Fibroblast of lung (primary cell): ENCODE results near the gene C2orf49. TPM values are rescaled to one million over a fixed set of nuclear protein-coding genes. Genes with fewer than 3 reads are reported as not detected.
A peak's percentile ranks its signal among the peaks of the same experiment; 100 is the strongest.

Experiments used
- DNase-seq, 2 donors: peaks; one replicate each; pipeline versions ENCODE4 v3.0.0 to v3.0.0-alpha.2; 2010; ENCODE audit warnings: low read depth in 2 of 2
- H2AFZ ChIP-seq: 2 replicates; pipeline ENCODE4 v1.5.1; 2012; ENCODE audit warnings: low read length, control low read depth, inconsistent platforms
- H3K27ac ChIP-seq: 2 replicates; pipeline ENCODE4 v1.5.1; 2011; ENCODE audit warnings: low read length, control low read depth; ENCODE audit not compliant: insufficient read depth
- H3K27me3 ChIP-seq: 2 replicates; pipeline ENCODE4 v1.5.1; 2011; ENCODE audit warnings: mild to moderate bottlenecking, low read length; ENCODE audit not compliant: control insufficient read depth, insufficient read depth
- H3K36me3 ChIP-seq: 2 replicates; pipeline ENCODE4 v1.5.1; 2011; ENCODE audit warnings: low read length; ENCODE audit not compliant: control insufficient read depth, insufficient read depth
- H3K4me1 ChIP-seq: 2 replicates; pipeline ENCODE4 v1.5.1; 2011; ENCODE audit warnings: low read length; ENCODE audit not compliant: control insufficient read depth, insufficient read depth; ENCODE audit errors: extremely low read depth
- H3K4me2 ChIP-seq: 2 replicates; pipeline ENCODE4 v1.5.1; 2011; ENCODE audit warnings: low read length, control low read depth; ENCODE audit not compliant: insufficient read depth; ENCODE audit errors: extremely low read depth
- H3K4me3 ChIP-seq, 4 experiments: fragments of 200-600 bp in 1 of 4; sonication (generic) in 1 of 4; replicated peaks in 1 of 4; 2 replicates each; pipeline ENCODE4 v1.5.1; 2011 to 2016; ENCODE audit warnings: low read length in 4 of 4, low read depth in 3 of 4, mild to moderate bottlenecking in 3 of 4, control low read depth in 2 of 4, inconsistent platforms in 1 of 4, mixed read lengths in 1 of 4; ENCODE audit not compliant: insufficient read depth in 1 of 4; ENCODE audit errors: control extremely low read depth in 1 of 4
- H3K79me2 ChIP-seq: 2 replicates; pipeline ENCODE4 v1.5.1; 2012; ENCODE audit warnings: mild to moderate bottlenecking, low read length, inconsistent platforms; ENCODE audit not compliant: control insufficient read depth, insufficient read depth
- H3K9ac ChIP-seq: 2 replicates; pipeline ENCODE4 v1.5.1; 2011; ENCODE audit warnings: mild to moderate bottlenecking, low read length, control low read depth; ENCODE audit not compliant: insufficient read depth
- H3K9me3 ChIP-seq: 2 replicates; pipeline ENCODE4 v1.5.1; 2012; ENCODE audit warnings: low read depth, low read length; ENCODE audit not compliant: control insufficient read depth, insufficient read depth
- H4K20me1 ChIP-seq: 2 replicates; pipeline ENCODE4 v1.5.1; 2011; ENCODE audit warnings: low read length; ENCODE audit not compliant: control insufficient read depth, insufficient read depth; ENCODE audit errors: extremely low read depth
- EZH2 ChIP-seq: IDR thresholded peaks from 2 replicates; pipeline ENCODE4 v1.5.1; 2012; ENCODE audit warnings: low read length, control low read depth, mild to moderate bottlenecking; ENCODE audit errors: missing control alignments
- polyA plus RNA-seq, 2 donors: library from polyadenylated mRNA; depleted of rRNA in 1 of 2; stranded (reverse) in 1 of 2; unstranded in 1 of 2; fragments of >200 nt; gene quantifications; 2 replicates each; pipeline ENCODE4 v1.2.1, GENCODE V29; 2011 to 2012; ENCODE audit warnings: missing spikeins in 1 of 2
- total RNA-seq: library from RNA; depleted of rRNA; stranded (reverse); fragments of >200 nt; gene quantifications from 2 replicates; pipeline ENCODE4 v1.2.1, GENCODE V29; 2014
- TF ChIP-seq, protein P1 (sequence below), 2 donors: IDR thresholded peaks in 1 of 2; conservative IDR thresholded peaks in 1 of 2; 1 replicate in 1 of 2; 2 replicates in 1 of 2; pipeline ENCODE4 v1.5.1; 2011 to 2012; ENCODE audit warnings: low read length in 2 of 2, control low read depth in 1 of 2, inconsistent platforms in 1 of 2, low read depth in 1 of 2, mild to moderate bottlenecking in 1 of 2

The C2orf49 gene
- total and polyA plus RNA-seq, 2 donors (not counting 1 experiment from before 2014, with no cell fraction given) = 20.9 to 28.4 TPM

DNA sequence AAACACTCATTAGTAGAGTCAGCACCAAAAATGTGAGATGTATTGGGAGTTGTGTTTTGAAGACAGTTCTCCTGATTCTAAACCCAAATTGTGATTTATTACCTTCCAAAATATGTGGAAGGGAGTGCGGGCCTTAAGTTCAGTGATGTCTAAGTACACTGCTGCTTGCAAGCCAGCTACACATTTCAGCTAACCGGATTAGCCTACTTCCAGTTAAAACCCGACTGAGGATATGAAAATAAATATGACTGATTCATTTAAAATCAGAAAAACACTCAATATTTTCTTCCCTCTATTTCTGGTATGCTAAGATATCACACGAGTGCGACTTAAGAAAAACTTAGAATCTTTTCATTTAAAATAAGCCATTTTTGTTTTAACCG lies 60.6 kb downstream of the C2orf49 start:
- H3K79me2 ChIP-seq = peaks cover 54% of the 10 kb centered on the region
- no peaks in the 10 kb centered on the region for H3K27me3 ChIP-seq
- DNase-seq = peak in 1 of 2 donors; percentile 58
- peak overlapping the region; percentile 98 for H3K27ac ChIP-seq
- H2AFZ ChIP-seq = no peak overlapping the region
- H3K4me1 ChIP-seq = peaks cover 14% of the 10 kb centered on the region
- H3K9me3 ChIP-seq = no peaks in the 10 kb centered on the region
- TF ChIP-seq EZH2 = no peak
- TF ChIP-seq, protein P1, sequence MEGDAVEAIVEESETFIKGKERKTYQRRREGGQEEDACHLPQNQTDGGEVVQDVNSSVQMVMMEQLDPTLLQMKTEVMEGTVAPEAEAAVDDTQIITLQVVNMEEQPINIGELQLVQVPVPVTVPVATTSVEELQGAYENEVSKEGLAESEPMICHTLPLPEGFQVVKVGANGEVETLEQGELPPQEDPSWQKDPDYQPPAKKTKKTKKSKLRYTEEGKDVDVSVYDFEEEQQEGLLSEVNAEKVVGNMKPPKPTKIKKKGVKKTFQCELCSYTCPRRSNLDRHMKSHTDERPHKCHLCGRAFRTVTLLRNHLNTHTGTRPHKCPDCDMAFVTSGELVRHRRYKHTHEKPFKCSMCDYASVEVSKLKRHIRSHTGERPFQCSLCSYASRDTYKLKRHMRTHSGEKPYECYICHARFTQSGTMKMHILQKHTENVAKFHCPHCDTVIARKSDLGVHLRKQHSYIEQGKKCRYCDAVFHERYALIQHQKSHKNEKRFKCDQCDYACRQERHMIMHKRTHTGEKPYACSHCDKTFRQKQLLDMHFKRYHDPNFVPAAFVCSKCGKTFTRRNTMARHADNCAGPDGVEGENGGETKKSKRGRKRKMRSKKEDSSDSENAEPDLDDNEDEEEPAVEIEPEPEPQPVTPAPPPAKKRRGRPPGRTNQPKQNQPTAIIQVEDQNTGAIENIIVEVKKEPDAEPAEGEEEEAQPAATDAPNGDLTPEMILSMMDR (conservative IDR thresholded peaks at IDR 0.05 in 1 of 2, IDR thresholded peaks at IDR 0.05 in 1 of 2; ENCODE audit: low read depth in 1 of 2, low read length in 2 of 2) = no peak
- H3K36me3 ChIP-seq = peaks cover 15% of the 10 kb centered on the region
- H4K20me1 ChIP-seq = no peaks in the 10 kb centered on the region
- peak overlapping the region; percentile 73 to 99 (median 93) for H3K4me3 ChIP-seq
- peak overlapping the region; percentile 99 for H3K9ac ChIP-seq
- H3K4me2 ChIP-seq = peak overlapping the region; percentile 48

DNA sequence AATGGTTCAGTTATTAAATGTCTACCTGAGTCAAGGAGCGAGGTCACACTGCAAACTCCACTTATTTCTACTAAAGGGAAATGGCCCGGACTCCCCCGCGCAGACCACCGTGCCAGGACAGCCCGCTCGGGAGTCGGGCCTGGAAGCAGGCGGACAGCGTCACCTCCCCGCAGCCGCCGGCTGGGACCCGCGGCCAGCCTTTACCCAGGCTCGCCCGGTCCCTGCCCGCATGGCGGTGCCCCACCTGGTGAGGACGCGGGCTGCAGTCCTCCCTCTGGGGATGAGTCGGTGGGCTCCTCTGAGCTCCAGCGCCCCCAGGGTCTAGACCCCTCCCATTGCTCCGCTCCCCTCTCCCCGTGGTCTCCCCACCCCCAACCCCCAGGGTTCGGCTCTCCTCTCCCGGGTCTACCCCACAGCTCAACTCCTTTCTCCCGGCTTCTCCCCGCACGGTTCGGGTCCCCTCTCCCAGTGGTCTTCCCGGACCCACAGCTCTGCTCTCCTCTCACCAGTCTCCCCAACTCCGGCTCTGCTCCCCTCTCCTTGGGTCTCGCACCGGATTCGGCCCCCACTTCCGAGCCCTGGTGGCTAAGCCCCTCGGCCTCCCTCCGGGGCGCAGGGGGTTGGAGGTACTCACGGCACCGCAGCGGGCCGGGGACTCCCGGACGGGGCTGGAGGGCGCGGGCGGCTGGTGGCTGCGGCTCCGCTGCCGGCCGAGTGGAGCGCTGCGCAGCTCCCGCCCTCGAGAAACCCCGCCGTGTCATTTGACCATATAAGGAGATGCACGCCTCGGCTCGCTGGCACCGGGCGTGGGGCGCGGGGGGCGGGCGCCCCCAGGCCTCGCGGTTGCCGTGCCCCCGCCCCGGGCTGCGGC lies 61.2 kb downstream of the C2orf49 start, which contains the start of gene FHL2:
Gene FHL2, minus strand, starts transcription at position 716 of the 871 bp plus-strand sequence. CDS start 12,535 bp downstream, outside the sequence.
- H3K4me3 ChIP-seq = peak within 1 kb of the TSS; percentile 73 to 99 (median 93)
- peaks cover 48% of the 10 kb centered on the region for H3K79me2 ChIP-seq

More for the DNA sequence above, 61.2 kb downstream of the C2orf49 start, which contains the start of gene FHL2:
- Histone ChIP-seq H3K4me2 (peak within 1 kb of the TSS; percentile 48), H2AFZ (no peak within 1 kb of the TSS), H3K27ac (peak within 1 kb of the TSS; percentile 98), H4K20me1 (no peaks in the 10 kb centered on the region), H3K36me3 (peaks cover 13% of the 10 kb centered on the region), H3K27me3 (no peaks in the 10 kb centered on the region), H3K4me1 (peaks cover 13% of the 10 kb centered on the region), H3K9ac (peak within 1 kb of the TSS; percentile 99), H3K9me3 (no peaks in the 10 kb centered on the region)
- DNase-seq = peak; percentile 84
- no peak for TF ChIP-seq EZH2
- TF ChIP-seq, protein P1 (conservative IDR thresholded peaks at IDR 0.05 in 1 of 2, IDR thresholded peaks at IDR 0.05 in 1 of 2; ENCODE audit: low read depth in 1 of 2, low read length in 2 of 2) = peak; percentile 21 to 35

Other genes with a start within 250 kb of the C2orf49 start
- not detected in 2 replicates for gene GPR45, start 95.8 kb upstream of the C2orf49 start, total RNA-seq
- gene GPR45, start 95.8 kb upstream of the C2orf49 start, polyA plus RNA-seq = not detected in 2 replicates
- 14.1 and 14.9 TPM in 2 replicates for gene TGFBRAP1, start 7.8 kb upstream of the C2orf49 start, total RNA-seq
- gene TGFBRAP1, start 7.8 kb upstream of the C2orf49 start, polyA plus RNA-seq = 8.5 and 9.7 TPM in 2 replicates
- gene FHL2, start 61.5 kb downstream of the C2orf49 start, total RNA-seq = 120 and 144 TPM in 2 replicates
- 415 and 421 TPM in 2 replicates for gene FHL2, start 61.5 kb downstream of the C2orf49 start, polyA plus RNA-seq